Dermis lymphatic vessel endothelial cell (primary cell): ENCODE measurements around the gene HNRNPA0. TPM values are rescaled to one million over a fixed set of nuclear protein-coding genes. Genes with fewer than 3 reads are reported as not detected.

ENCODE experiments used
- total RNA-seq: library from RNA; depleted of rRNA; stranded (reverse); fragments of >200 nt; gene quantifications from 2 replicates; pipeline ENCODE4 v1.2.1, GENCODE V29; 2014

HNRNPA0 gene
- total RNA-seq: 17.3 and 19.8 TPM in 2 replicates

DNA sequence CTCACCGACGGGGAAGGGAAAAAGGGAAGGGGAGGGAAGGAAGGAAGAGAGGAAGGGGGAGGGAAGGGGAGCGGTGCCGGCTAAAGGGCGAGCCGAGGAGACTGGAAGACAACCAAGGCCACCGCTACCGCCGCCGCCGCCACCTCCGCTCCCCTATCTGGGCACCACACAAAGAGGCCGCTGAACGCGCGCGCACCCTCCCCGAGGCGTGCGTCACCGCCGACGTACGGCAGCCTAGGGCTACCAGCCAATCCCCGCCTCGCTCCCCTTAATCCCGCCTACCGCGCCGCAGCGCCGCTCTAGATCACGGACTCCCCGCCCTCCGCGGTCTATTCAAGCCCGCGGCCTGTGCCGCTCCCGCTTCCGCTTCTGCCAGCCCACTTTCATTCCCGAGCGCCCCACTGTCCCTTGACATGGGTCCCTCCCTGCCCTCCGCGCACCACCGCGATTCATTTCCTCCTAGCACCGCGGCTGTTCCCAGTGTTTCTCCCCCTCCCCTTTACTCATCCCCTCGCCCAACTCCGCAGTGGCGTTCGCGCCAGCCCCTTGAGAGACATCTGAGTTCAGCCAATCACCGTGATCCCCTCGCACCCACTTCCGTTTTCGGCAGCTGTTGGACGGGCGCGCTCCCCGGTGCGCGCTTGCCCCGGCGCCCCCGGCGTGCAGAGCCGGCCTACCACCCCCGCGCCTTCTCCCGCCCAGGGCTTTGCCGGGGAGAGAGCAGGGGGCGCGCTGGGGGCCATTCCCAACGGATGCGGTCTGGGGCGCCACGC, at the start of gene HNRNPA0:
Gene HNRNPA0, minus strand, starts transcription at position 176 of the 773 bp plus-strand sequence. CDS start 297 bp downstream, outside the sequence.

DNA sequence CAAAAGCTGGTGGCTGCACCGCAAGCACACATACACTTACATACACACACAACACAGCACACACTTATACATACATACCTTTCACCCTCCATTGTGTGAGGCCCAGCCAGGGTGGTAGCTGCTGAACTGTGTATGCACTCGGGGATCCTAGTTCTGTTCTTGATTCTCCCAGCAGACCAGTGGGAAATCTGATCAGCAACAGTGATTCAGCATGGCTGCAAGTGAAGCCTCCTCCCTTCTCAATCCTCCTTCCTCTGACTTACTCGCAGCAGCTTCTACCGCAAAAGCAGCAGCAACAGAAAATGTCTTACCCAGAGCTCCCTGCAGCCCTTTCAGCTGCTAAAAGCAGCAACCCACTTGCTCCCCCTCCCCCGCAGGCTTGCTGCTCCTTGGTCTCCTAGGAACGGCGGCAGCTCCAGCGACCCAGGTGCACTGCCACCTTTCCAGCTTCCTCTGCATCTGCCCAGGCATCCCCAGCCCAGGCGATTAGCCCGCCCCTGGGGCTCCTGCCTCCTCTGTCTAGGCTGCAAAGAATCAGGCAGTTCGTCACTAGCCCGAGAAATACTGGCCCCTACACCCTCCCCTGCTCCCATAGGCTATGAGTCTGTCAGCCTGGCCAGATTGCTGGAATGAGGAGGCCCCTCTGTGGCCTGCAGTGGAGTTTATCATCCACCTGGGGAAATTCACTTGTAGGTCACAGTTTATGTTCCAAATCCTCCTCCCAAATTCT, 18.4 kb downstream of the HNRNPA0 start, which contains the start of gene KLHL3:
Gene KLHL3, minus strand, starts transcription at position 535 of the 730 bp plus-strand sequence. Its CDS starts 443 bp downstream, at position 92.

Other genes with a start within 250 kb of the HNRNPA0 start
- 29.2 and 48.6 TPM in 2 replicates for gene KLHL3, start 18.3 kb downstream of the HNRNPA0 start, total RNA-seq
- gene MYOT, start 113.5 kb upstream of the HNRNPA0 start, total RNA-seq: not detected in 2 replicates
- gene PKD2L2, start 135.1 kb upstream of the HNRNPA0 start, total RNA-seq: not detected in 2 replicates